LHCN-M2 (cell line): ENCODE data around the gene ATN1. TPM values are rescaled to one million over a fixed set of nuclear protein-coding genes. Genes with fewer than 3 reads are reported as not detected.

ENCODE experiments used
- DNase-seq: peaks from one replicate; pipeline ENCODE4 v3.0.0-alpha.2; 2012; ENCODE audit warnings: low read depth
- total RNA-seq: library from RNA; depleted of rRNA; stranded (reverse); fragments of >200 nt; gene quantifications from 2 replicates; pipeline ENCODE4 v1.2.3, GENCODE V29; 2014

Gene ATN1
- total RNA-seq, 1 experiment from 2014 or later, result 15.4 TPM

GRCh38 chr12:6957741-6958608 lies 30.2 kb downstream of the ATN1 start:
- DNase-seq, result no peak

GRCh38 chr12:6958609-6959057 lies 30.9 kb downstream of the ATN1 start:
- no peak for DNase-seq

GRCh38 chr12:6959058-6959804 lies 31.5 kb downstream of the ATN1 start:
- DNase-seq, result no peak

GRCh38 chr12:6959805-6960592 lies 32.2 kb downstream of the ATN1 start:
- DNase-seq, result no peak

GRCh38 chr12:6960593-6961277 lies 33.0 kb downstream of the ATN1 start:
- DNase-seq, result peak; percentile 24

- DNase-seq, result peak; percentile 78
Observed at GRCh38 chr12:6961278-6961694, 33.5 kb downstream of the ATN1 start.

- peak; percentile 79 for DNase-seq
Observed at GRCh38 chr12:6961695-6962284, 34.0 kb downstream of the ATN1 start.

- no peak for DNase-seq
Observed at GRCh38 chr12:6962285-6963015, 34.7 kb downstream of the ATN1 start.

- no peak for DNase-seq
Observed at GRCh38 chr12:6963016-6963731, 35.4 kb downstream of the ATN1 start.

GRCh38 chr12:6963791-6964413 lies 36.1 kb downstream of the ATN1 start:
- no peak for DNase-seq

- no peak for DNase-seq
Observed at GRCh38 chr12:6964605-6965025, 36.9 kb downstream of the ATN1 start.

GRCh38 chr12:6965026-6965661 lies 37.4 kb downstream of the ATN1 start:
- peak; percentile 81 for DNase-seq

GRCh38 chr12:6965714-6966113 lies 38.0 kb downstream of the ATN1 start:
- no peak for DNase-seq

GRCh38 chr12:6966351-6966750 lies 38.6 kb downstream of the ATN1 start:
- DNase-seq, result no peak

- DNase-seq, result no peak
Observed at GRCh38 chr12:6967651-6968100, 39.9 kb downstream of the ATN1 start.

- no peak for DNase-seq
Observed at GRCh38 chr12:6968426-6968825, 40.7 kb downstream of the ATN1 start.

- DNase-seq, result no peak
Observed at GRCh38 chr12:6970096-6970527, 42.4 kb downstream of the ATN1 start.

GRCh38 chr12:6974180-6974579 lies 46.4 kb downstream of the ATN1 start:
- DNase-seq, result no peak
